H7 (cell line): ENCODE measurements around the gene LAG3. TPM values are rescaled to one million over a fixed set of nuclear protein-coding genes. Genes with fewer than 3 reads are reported as not detected.

Experiments
- DNase-seq: peaks from one replicate; pipeline ENCODE4 v3.0.0; 2012
- H3K27me3 ChIP-seq: 2 replicates; pipeline ENCODE4 v1.6.0; 2011; ENCODE audit warnings: mild to moderate bottlenecking, low read length; ENCODE audit not compliant: control insufficient read depth, insufficient read depth
- H3K36me3 ChIP-seq: replicated peaks from 2 replicates; pipeline ENCODE4 v1.5.1; 2011; ENCODE audit warnings: low read length; ENCODE audit not compliant: control insufficient read depth, insufficient read depth
- H3K4me3 ChIP-seq: 2 replicates; pipeline ENCODE4 v1.5.1; 2011; ENCODE audit warnings: low read depth, mild to moderate bottlenecking, control low read depth, low read length, moderate library complexity; ENCODE audit not compliant: insufficient read depth
- total RNA-seq: library from RNA; depleted of rRNA; stranded (reverse); fragments of >200 nt; shearing (Covaris generic); gene quantifications from 2 replicates; pipeline ENCODE4 v1.2.3, GENCODE V29; 2014; rRNA removed

LAG3 gene
- total RNA-seq, 1 experiment from 2014 or later: 0.35 TPM

- peaks cover 1% of the 10 kb centered on the region; the same call in 1 of the 2 replicates for H3K36me3 ChIP-seq
- H3K27me3 ChIP-seq: peaks cover 55% of the 10 kb centered on the region
- peak; percentile 96 for DNase-seq
- peak overlapping the region; percentile 57 for H3K4me3 ChIP-seq
These were observed 53.2 kb downstream of the LAG3 start for GRCh38 chr12:6825398-6826124.

GRCh38 chr12:6826125-6826733 is 53.9 kb downstream of the LAG3 start:
- DNase-seq: peak; percentile 53
- H3K36me3 ChIP-seq: peaks cover 6% of the 10 kb centered on the region; the same call in 1 of the 2 replicates
- peaks cover 53% of the 10 kb centered on the region for H3K27me3 ChIP-seq
- no peak overlapping the region for H3K4me3 ChIP-seq

GRCh38 chr12:6826734-6827436 is 54.6 kb downstream of the LAG3 start:
- peaks cover 13% of the 10 kb centered on the region for H3K36me3 ChIP-seq
- peak; percentile 63 for DNase-seq
- no peak overlapping the region for H3K4me3 ChIP-seq
- peaks cover 52% of the 10 kb centered on the region for H3K27me3 ChIP-seq

GRCh38 chr12:6827437-6827911 is 55.2 kb downstream of the LAG3 start:
- H3K4me3 ChIP-seq: peak overlapping the region; percentile 28

More at GRCh38 chr12:6827437-6827911, 55.2 kb downstream of the LAG3 start:
- Histone ChIP-seq H3K27me3 (peaks cover 46% of the 10 kb centered on the region), H3K36me3 (peaks cover 16% of the 10 kb centered on the region)
- peak; percentile 94 for DNase-seq

Other genes with a start within 250 kb of the LAG3 start
- 6,920 and 8,270 TPM in 2 replicates for gene GAPDH, start 238.0 kb upstream of the LAG3 start, total RNA-seq
- 15.1 and 18.2 TPM in 2 replicates for gene IFFO1, start 216.5 kb upstream of the LAG3 start, total RNA-seq
- gene NOP2, start 204.2 kb upstream of the LAG3 start, total RNA-seq: 64.2 and 68.8 TPM in 2 replicates
- 236 and 245 TPM in 2 replicates for gene CHD4, start 165.1 kb upstream of the LAG3 start, total RNA-seq
- 0.04 TPM in 1 of 2 replicates, not detected in the other for gene LPAR5, start 136.6 kb upstream of the LAG3 start, total RNA-seq
- 0.80 and 3.6 TPM in 2 replicates for gene ACRBP, start 125.1 kb upstream of the LAG3 start, total RNA-seq
- gene ING4, start 109.4 kb upstream of the LAG3 start, total RNA-seq: 26.9 and 31.2 TPM in 2 replicates
- 34.4 and 40.3 TPM in 2 replicates for gene ZNF384, start 83.1 kb upstream of the LAG3 start, total RNA-seq
- gene PIANP, start 71.7 kb upstream of the LAG3 start, total RNA-seq: 0.42 and 1.4 TPM in 2 replicates
- gene COPS7A, start 48.5 kb upstream of the LAG3 start, total RNA-seq: 72.1 and 77.6 TPM in 2 replicates
- 293 and 322 TPM in 2 replicates for gene MLF2, start 19.4 kb upstream of the LAG3 start, total RNA-seq
- gene PTMS, start 6.2 kb upstream of the LAG3 start, total RNA-seq: 237 and 270 TPM in 2 replicates
- 0.66 and 0.81 TPM in 2 replicates for gene CD4, start 17.0 kb downstream of the LAG3 start, total RNA-seq
- 5.4 and 7.0 TPM in 2 replicates for gene GPR162, start 49.3 kb downstream of the LAG3 start, total RNA-seq
- 38.0 and 46.9 TPM in 2 replicates for gene P3H3, start 55.9 kb downstream of the LAG3 start, total RNA-seq
- 1.5 and 5.5 TPM in 2 replicates for gene GNB3, start 68.4 kb downstream of the LAG3 start, total RNA-seq
- gene CDCA3, start 78.8 kb downstream of the LAG3 start, total RNA-seq: 85.6 and 115 TPM in 2 replicates
- gene USP5, start 79.6 kb downstream of the LAG3 start, total RNA-seq: 103 and 112 TPM in 2 replicates
- gene TPI1, start 95.0 kb downstream of the LAG3 start, total RNA-seq: 1,353 and 1,607 TPM in 2 replicates
- gene SPSB2, start 100.8 kb downstream of the LAG3 start, total RNA-seq: 28.7 and 29.4 TPM in 2 replicates
- 4.6 and 5.7 TPM in 2 replicates for gene LRRC23, start 132.3 kb downstream of the LAG3 start, total RNA-seq
- 47.4 and 59.0 TPM in 2 replicates for gene ENO2, start 142.1 kb downstream of the LAG3 start, total RNA-seq
- gene ATN1, start 155.4 kb downstream of the LAG3 start, total RNA-seq: 11.4 and 13.4 TPM in 2 replicates
- not detected in 2 replicates for gene RNU7-1, start 171.3 kb downstream of the LAG3 start, total RNA-seq
- 136 and 153 TPM in 2 replicates for gene C12orf57, start 171.5 kb downstream of the LAG3 start, total RNA-seq
- gene PTPN6, start 178.8 kb downstream of the LAG3 start, total RNA-seq: 25.0 and 34.3 TPM in 2 replicates
- gene PHB2, start 198.1 kb downstream of the LAG3 start, total RNA-seq: 482 and 560 TPM in 2 replicates
- gene EMG1, start 198.4 kb downstream of the LAG3 start, total RNA-seq: 56.6 and 59.5 TPM in 2 replicates
- 14.4 and 16.9 TPM in 2 replicates for gene LPCAT3, start 246.0 kb downstream of the LAG3 start, total RNA-seq